KBM-7 (cell line): ENCODE data around the gene PEPD.
A peak's percentile ranks its signal among the peaks of the same experiment; 100 is the strongest.
"Not testable (repeated sequence)": the region's sequence is repeated elsewhere in the genome, so short reads cannot be mapped to it uniquely, and the experiment has no call there.

Experiments used
- DNase-seq: peaks from one replicate; pipeline ENCODE4 v3.0.0-alpha.2; 2015
- in situ Hi-C: fragments of 300-500 bp; cut with MboI; formaldehyde crosslinking; loops from 2 replicates; pipeline ENCODE4 v1.14.3; 2020; ENCODE audit warnings: low sequenced_read_pairs, low pct_unique_long_range_greater_than_20kb, mixed read lengths

Gene PEPD

DNA sequence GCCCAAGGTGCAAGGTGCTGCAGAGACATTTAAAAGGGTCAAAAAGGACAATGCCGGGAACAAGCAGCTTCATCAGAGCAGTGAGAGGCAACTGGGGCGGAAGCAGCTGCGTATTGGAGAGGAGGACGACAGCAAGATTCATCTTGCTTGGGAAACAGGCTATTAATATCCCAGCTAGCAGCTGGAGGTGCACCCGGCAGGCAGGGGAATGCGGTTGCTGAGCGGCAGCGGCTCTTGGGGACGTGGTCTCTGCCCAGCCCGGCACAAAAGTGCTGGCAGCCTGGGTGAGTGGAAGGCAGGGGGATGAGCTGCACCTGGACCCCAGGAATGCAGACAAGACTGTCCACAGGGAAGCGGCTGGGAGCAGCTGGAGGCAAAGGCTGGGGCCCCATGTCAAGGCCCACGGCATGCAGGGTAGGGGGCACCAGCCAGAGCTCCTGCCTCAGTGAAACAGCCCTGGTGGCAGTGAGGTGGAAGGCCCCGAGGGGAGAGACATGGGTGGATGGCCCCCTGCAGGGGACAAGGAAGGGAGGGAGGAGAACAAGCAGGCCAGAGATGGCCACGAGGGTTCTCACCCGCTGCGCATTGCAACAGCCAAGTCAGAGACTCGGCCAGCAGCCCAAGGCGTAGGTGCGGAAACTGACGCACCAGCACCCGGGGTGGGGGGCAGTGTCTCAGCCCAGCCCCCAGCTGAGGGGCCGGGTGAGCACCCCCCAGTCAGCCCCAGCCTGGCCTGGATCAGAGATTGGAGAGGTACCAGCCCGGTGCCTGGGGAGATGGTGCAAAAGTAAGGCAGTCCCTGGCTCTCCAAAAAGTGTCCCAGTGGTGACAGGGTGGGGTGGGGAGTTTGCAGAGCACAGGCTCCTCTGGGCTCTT is 34.4 kb downstream of the PEPD start:
- in situ Hi-C loops, result no loop called here
- DNase-seq, result no peak

DNA sequence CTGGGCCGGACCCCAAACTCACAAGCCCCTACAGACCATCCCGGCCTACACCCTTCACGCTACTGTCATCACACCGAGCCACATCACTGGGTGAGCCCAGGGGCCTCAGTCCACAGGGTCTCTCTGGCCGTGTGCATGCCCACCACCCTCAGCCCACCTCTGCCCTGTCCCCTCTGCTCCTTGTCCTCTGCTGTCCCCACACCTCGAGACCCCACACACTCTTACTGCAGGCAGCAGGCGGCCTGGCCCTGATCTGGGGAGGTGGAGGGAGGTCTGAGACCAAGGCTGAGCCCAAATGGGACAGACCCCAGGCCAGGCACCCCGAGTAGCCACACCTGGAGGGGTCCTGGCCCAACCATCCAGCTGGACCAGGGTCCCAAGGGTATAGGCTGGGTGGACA is 35.2 kb downstream of the PEPD start:
- no peak for DNase-seq
- in situ Hi-C loops, result no loop called here

DNA sequence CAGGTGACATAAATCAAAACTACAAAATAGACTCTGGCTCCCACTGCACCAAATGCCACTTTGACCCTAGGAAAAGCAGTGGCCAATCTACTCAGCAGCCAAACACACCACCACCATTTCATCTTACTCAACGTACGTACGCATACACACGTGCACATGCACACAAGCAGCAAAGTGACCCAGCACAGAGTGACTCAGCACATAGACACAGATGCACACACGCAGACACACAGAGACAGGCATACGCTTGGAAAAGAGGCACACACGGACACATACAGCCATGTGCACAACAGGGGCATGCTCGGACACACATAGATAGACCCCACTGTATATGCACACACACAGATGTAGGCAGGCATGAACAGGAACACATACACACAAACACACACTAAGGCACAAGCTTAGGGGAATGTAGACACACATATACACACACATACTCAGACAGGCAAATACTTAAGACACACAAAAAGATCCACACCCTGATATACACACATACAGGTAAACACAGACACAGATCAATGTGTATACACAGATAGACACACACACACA is 37.3 kb downstream of the PEPD start:
- DNase-seq, result no peak
- in situ Hi-C loops, result no loop called here

DNA sequence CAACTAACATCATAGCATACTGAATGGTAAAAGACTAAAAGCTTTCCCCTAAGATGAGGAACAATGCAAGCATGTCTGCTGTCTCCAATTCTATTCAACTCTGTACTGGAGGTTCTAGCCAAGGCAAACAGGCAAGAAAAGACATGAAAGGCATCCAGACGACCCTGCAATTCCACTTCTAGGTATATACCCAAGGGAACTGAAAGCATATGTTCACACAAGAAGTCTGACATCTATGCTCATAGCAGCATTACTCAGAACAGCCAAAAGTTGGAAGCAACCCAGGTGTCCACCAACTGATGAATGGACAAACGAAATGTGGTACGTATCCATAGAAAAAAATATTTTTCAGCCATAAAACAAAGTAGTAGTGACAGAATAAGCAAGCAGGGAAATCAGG is 39.1 kb downstream of the PEPD start:
- in situ Hi-C loops, result no loop called here
- DNase-seq, result no peak

DNA sequence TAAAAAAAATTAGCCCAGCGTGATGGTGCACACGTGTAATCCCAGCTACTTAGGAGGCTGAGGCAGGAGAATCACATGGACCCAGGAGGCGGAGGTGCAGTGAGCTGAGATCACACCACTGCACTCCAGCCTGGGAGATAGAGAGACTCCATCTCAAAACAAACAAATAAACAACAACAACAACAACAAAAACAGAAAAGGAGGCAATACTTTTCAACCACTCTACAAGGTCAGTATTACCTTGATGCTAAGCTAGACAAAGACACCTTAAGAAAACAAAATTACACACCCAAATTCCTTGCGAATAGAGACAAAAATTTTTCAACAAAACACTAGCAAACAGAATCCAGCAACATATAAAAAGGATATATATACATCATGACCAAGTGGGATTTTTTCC is 39.7 kb downstream of the PEPD start:
- in situ Hi-C loops, result no loop called here
- no peak for DNase-seq

DNA sequence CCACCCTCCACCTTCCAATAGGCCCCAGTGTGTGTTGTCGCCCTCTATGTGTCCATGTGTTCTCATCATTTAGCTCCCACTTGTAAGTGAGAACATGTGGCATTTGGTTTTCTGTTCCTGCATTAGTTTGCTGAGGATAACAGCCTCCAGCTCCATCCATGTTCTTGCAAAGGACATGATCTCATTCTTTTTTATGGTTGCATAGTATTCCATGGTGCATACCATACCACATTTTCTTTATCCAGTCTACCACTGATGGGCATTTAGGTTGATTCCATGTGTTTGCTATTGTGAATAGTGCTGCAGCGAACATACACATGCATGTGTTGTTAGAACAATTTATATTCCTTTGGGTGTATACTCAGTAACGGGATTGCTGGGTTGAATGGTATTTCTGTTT is 42.0 kb downstream of the PEPD start:
- DNase-seq, in situ Hi-C loops: not testable (repeated sequence)

DNA sequence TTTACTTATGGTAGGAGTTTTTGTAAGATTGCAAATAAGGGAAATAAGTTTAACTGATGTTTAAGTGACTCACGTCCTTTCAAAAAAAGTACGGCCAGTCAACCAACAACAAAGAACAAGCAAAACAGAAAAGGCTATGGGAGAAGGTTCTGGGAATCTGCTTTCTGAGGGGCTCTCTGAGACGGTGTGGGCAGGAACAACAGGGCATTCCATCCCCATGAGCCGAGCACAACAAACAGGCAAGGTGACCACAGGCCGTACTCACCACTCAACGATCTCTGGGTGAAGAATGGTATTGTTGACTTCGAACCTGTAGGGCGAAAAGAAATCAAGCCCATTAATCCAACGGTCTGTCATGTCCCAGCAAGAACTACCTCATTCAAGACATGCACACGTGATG is 43.8 kb downstream of the PEPD start:
- no peak for DNase-seq
- in situ Hi-C loops, result no loop called here

DNA sequence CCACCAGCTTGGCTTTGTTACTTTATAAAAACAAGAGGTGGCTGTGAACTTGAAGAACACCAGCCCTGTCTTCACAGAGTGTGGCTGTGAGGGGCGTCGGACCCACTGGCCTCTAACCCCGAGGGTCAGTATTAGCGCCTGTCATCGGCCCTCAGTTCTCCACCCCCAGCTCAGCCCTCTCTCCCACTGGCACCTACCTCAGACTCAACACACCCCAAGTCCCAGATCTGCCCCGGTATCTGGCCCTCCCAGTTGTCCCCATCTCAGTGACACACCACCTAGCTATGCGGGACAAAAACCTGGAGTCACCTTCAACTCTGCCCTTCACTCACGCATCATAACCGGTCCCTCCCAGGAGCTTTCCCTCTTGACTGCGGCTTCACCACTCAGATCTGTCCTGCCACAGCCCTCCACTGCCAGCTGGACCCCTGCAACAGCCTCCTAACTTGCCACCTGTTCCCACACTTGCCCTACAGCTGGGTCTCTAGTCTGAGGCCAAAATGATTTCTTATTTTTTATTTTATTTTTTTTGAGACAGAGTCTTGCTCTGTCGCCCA is 45.4 kb downstream of the PEPD start:
- in situ Hi-C loops, result no loop called here
- no peak for DNase-seq

DNA sequence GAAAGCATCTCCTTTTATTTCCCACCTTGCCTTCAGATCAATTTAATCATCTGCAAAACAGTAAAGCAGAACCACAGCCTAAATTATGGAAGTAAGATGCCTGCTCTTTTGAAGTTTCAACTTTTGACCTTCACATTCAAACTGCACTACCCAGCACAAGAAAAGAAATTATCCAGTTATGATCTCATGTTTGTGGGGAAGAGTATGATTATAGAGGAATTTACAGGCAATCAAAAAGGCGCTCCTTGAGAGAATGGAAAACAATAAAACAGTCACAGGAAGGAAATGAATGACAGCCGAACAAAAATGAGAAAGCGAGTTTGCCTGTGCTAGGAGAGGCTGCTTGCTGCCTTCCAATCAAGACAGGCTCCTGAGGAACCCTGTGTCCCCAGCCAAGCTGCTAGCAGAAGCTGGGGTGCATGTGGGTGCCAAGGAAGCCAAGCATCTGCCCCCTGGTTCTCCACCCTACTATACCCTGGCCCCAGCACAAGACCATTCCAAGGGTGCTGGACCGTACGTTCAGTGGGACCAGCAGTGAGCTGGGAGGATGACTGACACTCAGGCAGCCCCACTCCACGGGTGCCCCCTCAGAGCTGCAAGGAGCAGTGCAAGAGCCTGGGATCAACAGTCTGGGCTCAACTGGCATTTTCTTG is 47.8 kb downstream of the PEPD start:
- peak; percentile 21 for DNase-seq
- in situ Hi-C loops, result no loop called here

DNA sequence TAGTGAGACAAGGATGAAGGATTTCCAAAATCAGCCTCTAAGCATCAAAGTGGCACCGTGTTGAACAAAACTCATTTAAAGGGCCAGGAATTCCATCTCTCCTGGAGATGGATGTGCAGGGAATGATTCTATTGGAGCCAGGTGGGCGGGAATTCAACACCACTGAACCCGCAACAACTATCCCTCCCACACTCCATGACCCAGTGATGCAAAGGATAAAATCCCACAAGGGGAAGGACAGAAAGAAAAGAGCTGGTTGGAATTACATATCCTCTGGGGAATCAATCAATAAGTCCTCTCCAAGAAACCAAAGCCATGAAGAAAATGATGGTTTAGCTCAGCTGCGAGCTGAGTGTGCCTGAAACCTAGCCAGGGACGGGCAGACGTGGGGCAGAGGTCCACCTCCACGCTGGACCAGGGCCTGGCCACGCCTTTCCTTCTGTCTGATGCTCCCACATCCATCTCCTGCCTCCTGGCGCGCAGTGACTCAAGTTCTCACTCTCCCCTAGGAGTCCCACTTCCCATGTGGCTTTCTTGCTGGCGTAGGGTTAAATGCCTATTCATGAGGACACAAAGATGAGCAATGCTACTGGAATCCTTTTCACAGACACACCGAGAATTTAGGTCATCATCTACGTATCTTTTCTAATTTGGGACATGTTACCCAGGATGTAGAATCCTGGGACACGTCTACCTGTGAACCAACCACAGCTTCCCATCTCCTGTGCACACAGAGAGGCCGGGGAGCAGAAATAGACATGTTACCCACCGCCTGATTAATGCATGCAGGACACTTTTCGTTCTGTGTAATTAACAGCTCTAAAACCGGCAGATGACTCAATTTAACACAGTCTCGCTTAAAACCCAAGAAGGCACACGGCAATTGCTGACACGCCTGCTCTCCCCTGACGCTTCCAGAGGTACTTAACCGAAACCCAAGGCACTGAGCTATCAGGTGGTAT is 48.6 kb downstream of the PEPD start:
- DNase-seq, result no peak
- in situ Hi-C loops, result no loop called here

DNA sequence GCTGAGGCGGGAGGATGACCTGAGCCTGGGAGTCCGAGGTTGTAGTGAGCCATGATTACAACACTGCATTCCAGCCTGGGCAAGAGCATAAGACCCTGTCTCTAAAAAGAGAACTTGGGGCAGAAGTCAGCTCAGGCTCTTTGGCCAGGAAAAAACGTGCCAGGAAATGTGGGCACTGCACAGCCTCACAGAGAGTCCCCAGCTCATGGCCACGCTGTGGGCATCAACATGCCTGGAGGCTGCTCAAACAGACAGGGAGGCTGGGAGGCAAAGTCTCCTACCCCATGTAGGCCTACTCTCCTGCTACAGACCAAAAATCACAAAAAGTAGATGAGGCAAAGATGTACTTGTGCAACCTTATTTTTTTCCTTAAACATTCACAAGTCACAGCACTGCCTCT is 49.4 kb downstream of the PEPD start:
- no peak for DNase-seq
- in situ Hi-C loops, result no loop called here

DNA sequence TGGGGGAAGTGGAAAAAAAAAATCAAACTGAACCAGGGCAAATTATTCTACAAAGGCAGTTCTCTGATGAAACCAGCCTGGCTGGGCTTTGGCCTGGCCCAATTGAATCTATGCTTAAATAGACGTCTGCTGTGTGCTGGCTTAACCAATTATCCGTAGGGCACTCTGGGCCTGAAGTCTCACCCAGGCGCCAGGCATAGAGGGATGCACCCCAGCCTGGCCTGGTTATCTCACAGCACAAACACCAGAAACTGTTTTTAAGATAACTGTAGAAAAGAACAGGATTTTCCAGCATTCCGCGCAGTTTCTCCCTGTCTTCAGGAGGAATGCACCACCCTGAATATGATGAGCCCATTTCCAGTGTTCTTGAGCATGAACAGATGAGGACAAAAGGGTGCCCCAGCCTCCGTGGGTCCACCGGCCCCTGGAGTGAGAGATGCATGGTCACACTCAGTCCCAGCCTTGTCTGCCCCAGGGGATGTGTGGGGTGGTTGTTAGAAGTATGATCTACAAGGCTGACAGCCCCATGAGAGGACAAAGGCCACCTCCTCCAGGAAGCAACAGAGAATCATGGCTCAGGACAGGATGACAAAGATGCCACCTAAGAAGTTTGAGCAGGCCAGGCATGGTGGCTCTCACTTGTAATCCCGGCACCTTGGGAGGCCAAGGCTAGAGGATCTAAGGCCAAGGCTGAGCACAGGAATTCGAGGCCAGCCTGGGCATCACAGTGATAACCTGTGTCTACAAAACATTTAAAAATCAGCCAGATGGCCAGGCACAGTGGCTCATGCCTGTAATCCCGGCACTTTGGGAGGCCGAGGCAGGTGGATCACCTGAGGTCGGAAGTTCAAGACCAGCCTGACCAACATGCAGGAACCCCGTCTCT is 50.2 kb downstream of the PEPD start:
- DNase-seq, result no peak
- in situ Hi-C loops, result no loop called here

DNA sequence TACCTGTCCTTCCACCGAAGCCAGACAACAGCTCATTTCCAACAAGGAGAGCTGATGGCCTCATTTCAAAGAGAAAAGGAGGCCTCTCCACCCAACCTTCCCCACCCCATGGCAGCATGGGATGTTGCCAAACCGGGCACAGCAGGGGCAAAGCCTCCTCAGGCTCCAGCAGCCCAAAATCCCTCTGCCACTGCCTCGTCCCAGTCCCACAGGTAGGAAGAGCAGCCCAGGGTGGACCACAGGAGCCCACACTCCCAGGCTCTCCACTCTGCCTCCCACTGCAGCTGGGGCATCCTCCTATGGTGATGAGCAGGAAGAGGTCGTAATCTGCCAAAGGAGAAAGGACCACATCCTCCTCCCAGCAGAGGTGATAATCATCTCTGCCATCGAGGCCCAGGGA is 50.9 kb downstream of the PEPD start:
- DNase-seq, result no peak
- in situ Hi-C loops, result no loop called here

DNA sequence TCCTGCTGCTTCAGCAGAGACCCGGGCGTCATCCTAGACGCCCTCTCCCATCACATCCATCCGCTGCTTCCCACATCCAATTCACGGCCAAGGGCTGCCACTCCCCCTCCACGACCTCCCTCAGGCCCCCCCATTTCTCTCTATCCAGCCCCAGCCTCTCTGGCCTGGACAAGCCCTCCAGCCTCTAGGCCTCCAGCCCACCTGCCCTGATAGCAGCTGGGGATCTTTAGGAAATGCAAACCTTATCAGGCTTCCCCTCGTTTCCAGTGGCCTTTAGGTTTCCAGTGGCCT is 51.6 kb downstream of the PEPD start:
- DNase-seq, result no peak
- in situ Hi-C loops, result no loop called here

DNA sequence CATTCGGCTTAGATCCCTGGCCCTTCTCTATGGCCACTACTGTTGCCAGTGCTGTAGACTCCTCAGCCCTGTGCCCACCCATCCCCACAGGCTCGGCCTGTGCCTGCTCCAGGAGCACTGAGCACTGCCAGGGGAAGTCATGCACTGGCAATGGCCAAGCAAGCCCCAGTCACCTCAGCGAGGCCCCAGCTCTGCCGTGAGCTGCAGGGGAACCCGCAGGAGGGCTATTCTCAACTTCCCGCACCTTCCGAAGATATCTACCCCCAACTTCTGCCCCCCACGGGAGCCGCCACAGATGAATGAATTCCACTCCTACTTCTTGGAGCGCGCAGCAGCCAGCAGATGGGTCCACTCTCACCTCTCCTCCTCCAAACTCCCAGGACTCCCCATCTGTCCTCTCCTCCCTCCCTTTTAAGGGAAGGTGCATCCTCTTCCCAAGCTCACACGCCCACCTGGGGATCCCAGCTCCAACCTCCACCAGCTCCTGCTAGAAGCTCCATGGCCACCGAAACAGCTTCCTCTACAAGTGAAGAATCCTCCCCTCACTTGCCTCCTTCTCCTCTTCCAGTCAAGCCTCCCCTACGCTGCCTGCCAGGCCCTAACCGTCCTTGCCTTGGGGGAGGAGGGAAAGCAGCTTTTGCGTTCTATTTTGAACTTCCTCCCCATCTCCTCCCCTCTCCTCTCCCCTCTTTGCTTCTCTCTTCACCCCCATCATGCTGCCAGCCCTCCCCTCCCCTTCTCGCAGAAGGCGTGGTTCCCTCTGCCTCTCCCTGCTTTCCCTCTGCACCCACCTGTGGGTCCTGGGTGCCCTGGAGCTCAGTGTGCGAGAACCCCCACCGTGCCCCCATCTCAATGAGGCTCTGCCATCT is 52.2 kb downstream of the PEPD start:
- in situ Hi-C loops, result no loop called here
- DNase-seq, result no peak

DNA sequence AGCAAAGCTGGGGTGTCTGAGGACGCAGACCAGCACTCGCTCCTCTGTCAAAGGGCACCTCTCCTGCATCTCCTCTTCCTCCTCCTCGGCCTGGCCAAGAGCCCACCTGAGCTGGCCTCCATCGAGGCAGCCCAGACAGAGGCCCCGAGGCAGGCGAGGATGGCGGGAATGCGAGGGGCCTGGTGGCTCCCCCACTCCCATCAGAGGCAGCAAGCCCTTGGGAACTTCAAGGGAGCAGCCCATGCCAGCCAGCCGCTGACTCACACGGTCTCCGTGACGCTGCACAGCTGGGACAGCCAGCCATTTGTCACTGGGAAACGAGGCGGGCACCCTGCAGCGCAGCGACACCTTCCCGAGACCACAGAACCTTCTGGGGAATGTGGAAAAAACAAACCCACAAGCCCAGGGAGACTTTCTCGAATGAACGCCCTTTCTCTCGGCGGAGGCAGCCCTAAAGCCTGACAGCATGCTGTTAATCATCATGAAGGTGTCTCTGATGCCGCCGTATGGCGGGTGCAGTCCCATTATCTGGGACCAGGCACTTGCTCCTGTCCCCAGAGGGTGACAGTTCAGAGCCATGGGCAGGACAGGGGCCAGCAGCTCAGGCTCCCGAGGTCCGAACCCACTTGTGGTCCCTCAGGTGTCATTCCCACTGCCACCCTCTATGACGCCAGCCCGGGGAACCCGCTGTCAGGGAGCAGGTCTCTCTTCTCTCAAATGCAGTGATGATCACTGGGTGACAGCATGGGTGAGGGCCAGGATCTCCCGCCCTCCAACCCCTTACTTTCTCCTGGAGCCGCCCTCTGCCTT is 53.0 kb downstream of the PEPD start:
- DNase-seq, result no peak
- in situ Hi-C loops, result no loop called here

DNA sequence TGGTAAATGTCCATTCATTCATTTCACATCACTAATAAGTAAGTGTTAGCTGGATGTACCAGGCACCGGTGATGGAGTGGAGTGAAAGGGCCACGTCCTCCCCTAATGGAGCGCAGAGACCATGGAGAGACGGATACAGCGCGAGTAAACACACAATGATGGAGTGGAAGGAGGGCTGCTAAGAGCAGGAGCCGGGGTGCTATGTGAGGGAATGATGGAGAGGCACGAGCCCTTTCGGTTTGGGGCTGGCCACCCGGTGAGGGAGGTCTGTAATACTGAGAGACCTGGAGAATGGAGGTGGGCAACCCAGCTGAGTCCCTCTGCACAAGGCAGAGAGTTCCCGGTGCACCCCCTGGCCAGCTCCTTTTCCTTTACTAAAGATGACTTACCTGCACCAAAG is 53.7 kb downstream of the PEPD start:
- no peak for DNase-seq
- in situ Hi-C loops, result no loop called here
